Uterus (tissue), 4 donors: Measurements from ENCODE around the gene EPHA8. TPM values are rescaled to one million over a fixed set of nuclear protein-coding genes. Genes with fewer than 3 reads are reported as not detected.

Experiments
- DNase-seq, 2 donors: peaks; one replicate each; pipeline ENCODE4 v3.0.0-alpha.2; 2019 to 2020
- H3K27ac ChIP-seq, 2 donors: fragments of 200-600 bp; sonication (generic); 1 replicate in 1 of 2; 2 replicates in 1 of 2; pipeline ENCODE4 v1.5.1; 2016 to 2018
- H3K27me3 ChIP-seq, 2 donors: fragments of 200-600 bp; sonication (generic); one replicate each; pipeline ENCODE4 v1.5.1; 2018 to 2019; ENCODE audit warnings: control low read depth in 1 of 2
- H3K36me3 ChIP-seq, 2 donors: fragments of 200-600 bp; sonication (generic); one replicate each; pipeline ENCODE4 v1.5.1; 2019; ENCODE audit warnings: control low read depth in 1 of 2
- H3K4me1 ChIP-seq, 2 donors: fragments of 200-600 bp; sonication (generic); one replicate each; pipeline ENCODE4 v1.5.1; 2018 to 2019; ENCODE audit warnings: control low read depth in 1 of 2
- H3K4me3 ChIP-seq, 2 donors: fragments of 200-600 bp; sonication (generic); 1 replicate in 1 of 2; 2 replicates in 1 of 2; pipeline ENCODE4 v1.5.1; 2018 to 2019; ENCODE audit warnings: mild to moderate bottlenecking in 1 of 2
- H3K9me3 ChIP-seq, 2 donors: fragments of 200-600 bp; sonication (generic); one replicate each; pipeline ENCODE4 v1.5.1; 2019; ENCODE audit warnings: control low read depth in 1 of 2
- CTCF ChIP-seq, 4 experiments: fragments of 200-600 bp in 2 of 4; fragments of 450-650 bp in 2 of 4; sonication (generic) in 2 of 4; IDR thresholded peaks; one replicate each; pipeline ENCODE4 v1.5.1; 2016 to 2019; ENCODE audit warnings: antibody characterized with exemption in 4 of 4, mild to moderate bottlenecking in 2 of 4, moderate library complexity in 1 of 4
- POLR2A ChIP-seq, 2 donors: fragments of 450-650 bp; IDR thresholded peaks; one replicate each; pipeline ENCODE4 v1.6.1; 2016; ENCODE audit warnings: antibody characterized with exemption in 2 of 2, mild to moderate bottlenecking in 1 of 2, moderate library complexity in 1 of 2
- intact Hi-C: fragments of 100-400 bp; cut with DNase I; formaldehyde crosslinking; loops from one replicate; pipeline ENCODE4 v1.15.1; 2023; ENCODE audit warnings: low total_unique reads
- total RNA-seq, 4 donors: library from RNA; depleted of rRNA in 3 of 4; stranded (reverse); fragments of >200 nt in 3 of 4; gene quantifications; one replicate each; pipeline versions ENCODE4 v1.1.0 to v1.2.4, GENCODE V29; 2014 to 2023
- donor health status: DM: yes; HTN: yes; CAD: no.

EPHA8 gene
- total RNA-seq, 4 donors from 2014 or later: 0.07 TPM; not detected in 3

DNA sequence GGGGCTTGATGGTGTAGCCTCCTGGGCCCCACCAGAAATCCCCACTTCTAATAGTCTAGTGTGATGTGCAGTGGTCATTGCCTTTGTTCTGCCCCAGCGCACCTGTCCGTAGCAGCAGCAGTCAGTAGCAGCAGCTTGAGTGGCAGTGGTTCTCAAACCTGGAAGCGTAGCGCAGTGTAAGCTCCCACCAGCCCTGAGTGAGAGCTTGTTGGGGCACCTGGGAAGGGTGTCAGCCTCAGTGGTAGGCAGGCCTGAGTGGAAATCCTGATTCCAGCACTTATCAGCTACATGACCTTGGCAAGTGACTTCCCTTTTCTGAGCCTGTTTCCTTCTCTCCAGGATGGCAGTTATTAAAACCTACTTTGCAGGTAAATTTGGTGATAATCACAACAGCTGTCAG lies 41.6 kb upstream of the EPHA8 start:
- no peaks in the 10 kb centered on the region for H3K27me3 ChIP-seq
- no peaks in the 10 kb centered on the region for H3K4me1 ChIP-seq
- H3K4me3 ChIP-seq: no peak overlapping the region
- intact Hi-C loops: no loop called here
- H3K27ac ChIP-seq: no peak overlapping the region
- H3K36me3 ChIP-seq: no peaks in the 10 kb centered on the region
- no peaks in the 10 kb centered on the region for H3K9me3 ChIP-seq
- no peak for DNase-seq
- TF ChIP-seq POLR2A (IDR thresholded peaks at IDR 0.05): no peak
- no peak for TF ChIP-seq CTCF (IDR thresholded peaks at IDR 0.05)

GRCh38 chr1:22522221-22522743 lies 41.0 kb upstream of the EPHA8 start:
- intact Hi-C loops: no loop called here
- Histone ChIP-seq H3K4me3 (no peak overlapping the region), H3K36me3 (no peaks in the 10 kb centered on the region), H3K9me3 (no peaks in the 10 kb centered on the region), H3K4me1 (no peaks in the 10 kb centered on the region), H3K27ac (no peak overlapping the region), H3K27me3 (no peaks in the 10 kb centered on the region)
- DNase-seq: no peak
- TF ChIP-seq POLR2A (IDR thresholded peaks at IDR 0.05) (no peak), CTCF (IDR thresholded peaks at IDR 0.05) (no peak)

DNA sequence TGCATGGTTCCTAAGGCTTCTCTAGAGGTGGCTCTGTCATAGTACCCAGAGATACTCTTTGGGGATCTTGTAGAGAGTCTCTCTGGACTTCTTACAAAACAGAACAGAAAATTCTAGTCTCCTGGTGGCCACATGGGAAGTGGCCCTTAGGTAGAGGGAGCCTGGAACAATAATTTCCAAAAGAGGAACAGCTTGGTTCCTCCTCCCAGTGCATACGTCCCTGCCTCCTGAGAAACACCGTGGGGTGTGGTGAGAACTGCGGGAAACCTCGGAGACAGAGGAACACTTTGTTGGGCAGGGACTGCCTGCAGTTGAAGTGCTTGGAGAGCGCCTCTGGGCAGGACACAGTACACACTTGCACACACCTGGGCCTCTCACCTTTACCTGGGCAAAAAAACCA lies 38.8 kb upstream of the EPHA8 start:
- TF ChIP-seq CTCF (IDR thresholded peaks at IDR 0.05) (no peak), POLR2A (IDR thresholded peaks at IDR 0.05) (no peak)
- intact Hi-C loops: no loop called here
- Histone ChIP-seq H3K9me3 (no peaks in the 10 kb centered on the region), H3K4me3 (no peak overlapping the region), H3K4me1 (peaks cover under 1 to 2% of the 10 kb centered on the region in 2 donors), H3K36me3 (no peaks in the 10 kb centered on the region), H3K27ac (no peak overlapping the region), H3K27me3 (no peaks in the 10 kb centered on the region)
- no peak for DNase-seq

DNA sequence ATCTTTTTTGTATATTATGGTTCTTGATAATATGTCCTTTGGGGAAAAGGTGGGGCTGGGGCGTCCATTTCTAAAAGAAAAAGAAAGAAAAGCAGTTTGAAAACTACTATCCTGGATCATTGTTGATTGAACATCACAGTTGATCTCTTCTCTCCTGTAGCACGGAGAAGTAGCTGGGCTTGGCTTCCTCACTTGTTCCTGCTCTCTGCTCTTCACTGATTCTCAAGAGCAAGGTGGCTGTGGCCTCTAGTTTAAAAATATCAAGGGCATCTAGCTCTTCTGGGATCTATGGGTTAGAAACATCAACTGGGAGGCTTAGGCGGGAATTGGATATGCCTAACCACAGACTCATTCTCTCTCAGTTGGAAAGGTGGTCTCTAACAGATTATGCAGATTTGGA lies 38.1 kb upstream of the EPHA8 start:
- Histone ChIP-seq H3K4me1 (peaks cover 6 to 8% of the 10 kb centered on the region in 2 donors), H3K27ac (no peak overlapping the region), H3K27me3 (no peaks in the 10 kb centered on the region), H3K36me3 (no peaks in the 10 kb centered on the region), H3K9me3 (no peaks in the 10 kb centered on the region), H3K4me3 (no peak overlapping the region)
- TF ChIP-seq CTCF (IDR thresholded peaks at IDR 0.05) (no peak), POLR2A (IDR thresholded peaks at IDR 0.05) (no peak)
- intact Hi-C loops: no loop called here
- DNase-seq: no peak

DNA sequence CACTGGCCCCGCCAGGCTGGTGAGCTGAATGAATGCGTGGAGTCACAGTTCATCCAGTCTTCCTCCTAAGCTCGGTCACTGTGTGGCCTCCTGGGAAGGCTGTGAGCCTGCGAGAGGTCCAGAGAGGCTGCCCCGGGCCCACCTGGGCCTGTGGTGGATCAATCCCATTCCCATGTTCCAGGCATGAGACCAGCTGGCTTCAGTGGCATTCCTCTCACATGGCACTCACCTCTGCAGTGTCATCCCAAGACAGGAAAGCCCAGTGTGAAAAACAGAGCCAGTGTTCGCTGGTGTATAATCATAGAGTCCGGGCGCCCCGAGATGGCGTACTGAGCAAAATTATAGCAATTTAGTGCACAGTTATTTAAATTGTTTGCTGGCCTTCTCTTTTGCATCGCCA lies 37.6 kb upstream of the EPHA8 start:
- intact Hi-C loops: no loop called here
- H3K4me3 ChIP-seq: no peak overlapping the region
- peaks cover 6 to 11% of the 10 kb centered on the region in 2 donors for H3K4me1 ChIP-seq
- no peak overlapping the region for H3K27ac ChIP-seq
- TF ChIP-seq POLR2A (IDR thresholded peaks at IDR 0.05) (no peak), CTCF (IDR thresholded peaks at IDR 0.05) (no peak)
- no peaks in the 10 kb centered on the region for H3K36me3 ChIP-seq
- H3K27me3 ChIP-seq: no peaks in the 10 kb centered on the region
- no peaks in the 10 kb centered on the region for H3K9me3 ChIP-seq
- DNase-seq: no peak
